ENCODE data around the gene SERPINB3.
"Not testable (repeated sequence)": the region's sequence is repeated elsewhere in the genome, so short reads cannot be mapped to it uniquely, and the experiment has no call there.

DNA sequence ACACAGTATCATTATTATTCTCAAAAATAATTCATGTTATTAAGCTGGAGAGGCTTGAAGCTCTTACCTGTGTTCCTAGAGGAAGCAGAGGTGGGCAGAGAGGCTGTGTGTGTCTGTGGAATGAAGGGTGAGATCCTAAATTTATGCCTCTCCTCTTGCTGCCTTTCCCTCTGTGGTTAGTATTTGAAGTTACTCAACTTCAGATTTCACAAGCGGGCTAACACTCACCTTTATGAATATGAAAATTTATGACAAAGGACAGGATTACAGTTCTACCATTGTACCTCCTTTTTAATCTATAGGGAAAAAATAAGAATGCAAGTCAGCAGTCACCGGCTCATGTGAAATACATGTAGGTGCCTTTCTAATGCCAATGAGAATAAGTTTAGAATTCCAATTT is 17.6 kb downstream of the SERPINB3 start, which contains the start of gene SERPINB4:
- TF ChIP-seq, protein P1, sequence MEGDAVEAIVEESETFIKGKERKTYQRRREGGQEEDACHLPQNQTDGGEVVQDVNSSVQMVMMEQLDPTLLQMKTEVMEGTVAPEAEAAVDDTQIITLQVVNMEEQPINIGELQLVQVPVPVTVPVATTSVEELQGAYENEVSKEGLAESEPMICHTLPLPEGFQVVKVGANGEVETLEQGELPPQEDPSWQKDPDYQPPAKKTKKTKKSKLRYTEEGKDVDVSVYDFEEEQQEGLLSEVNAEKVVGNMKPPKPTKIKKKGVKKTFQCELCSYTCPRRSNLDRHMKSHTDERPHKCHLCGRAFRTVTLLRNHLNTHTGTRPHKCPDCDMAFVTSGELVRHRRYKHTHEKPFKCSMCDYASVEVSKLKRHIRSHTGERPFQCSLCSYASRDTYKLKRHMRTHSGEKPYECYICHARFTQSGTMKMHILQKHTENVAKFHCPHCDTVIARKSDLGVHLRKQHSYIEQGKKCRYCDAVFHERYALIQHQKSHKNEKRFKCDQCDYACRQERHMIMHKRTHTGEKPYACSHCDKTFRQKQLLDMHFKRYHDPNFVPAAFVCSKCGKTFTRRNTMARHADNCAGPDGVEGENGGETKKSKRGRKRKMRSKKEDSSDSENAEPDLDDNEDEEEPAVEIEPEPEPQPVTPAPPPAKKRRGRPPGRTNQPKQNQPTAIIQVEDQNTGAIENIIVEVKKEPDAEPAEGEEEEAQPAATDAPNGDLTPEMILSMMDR (conservative IDR thresholded peaks at IDR 0.05): not testable (repeated sequence)
- TF ChIP-seq ZFX (IDR thresholded peaks at IDR 0.05): not testable (repeated sequence)

Data from C4-2B (cell line).